SU-DHL-6 (cell line): Measurements from ENCODE around the gene ARHGAP26.

Experiments used
- H2AFZ ChIP-seq: fragments of 200-600 bp; sonication (generic); 2 replicates; pipeline ENCODE4 v1.6.1; 2014; ENCODE audit warnings: low read depth, mild to moderate bottlenecking, moderate library complexity, mixed read lengths, antibody characterized with exemption, low read length; ENCODE audit not compliant: severe bottlenecking
- H3F3A ChIP-seq: fragments of 200-600 bp; shearing (Covaris generic); 2 replicates; pipeline ENCODE4 v1.6.0; 2016; ENCODE audit warnings: antibody characterized with exemption, mild to moderate bottlenecking; ENCODE audit not compliant: insufficient read depth
- H3K27ac ChIP-seq: fragments of 200-600 bp; sonication (generic); 2 replicates; pipeline ENCODE4 v1.5.1; 2016; ENCODE audit warnings: low read depth, mild to moderate bottlenecking, low read length, moderate library complexity, mixed read lengths
- H3K27me3 ChIP-seq: fragments of 200-600 bp; sonication (generic), shearing (Covaris generic); 2 replicates; pipeline ENCODE4 v1.6.0; 2014; ENCODE audit warnings: mild to moderate bottlenecking, low read length
- H3K36me3 ChIP-seq: fragments of 200-600 bp; sonication (generic); 2 replicates; pipeline ENCODE4 v1.6.1; 2014; ENCODE audit warnings: mild to moderate bottlenecking, low read length, mixed read lengths
- H3K4me2 ChIP-seq: fragments of 300-600, 200-600 bp; shearing (Covaris generic), sonication (generic); 2 replicates; pipeline ENCODE4 v1.6.0; 2014; ENCODE audit warnings: low read length, low read depth, mild to moderate bottlenecking; ENCODE audit not compliant: poor library complexity, severe bottlenecking
- H3K4me3 ChIP-seq: fragments of 200-600 bp; sonication (generic); 2 replicates; pipeline ENCODE4 v1.5.1; 2014; ENCODE audit warnings: antibody characterized with exemption, low read length, mild to moderate bottlenecking, mixed read lengths; ENCODE audit not compliant: insufficient read depth, poor library complexity, severe bottlenecking
- H3K79me2 ChIP-seq: fragments of 200-600 bp; sonication (generic); 2 replicates; pipeline ENCODE4 v1.6.1; 2014; ENCODE audit warnings: mild to moderate bottlenecking, low read length, moderate library complexity; ENCODE audit not compliant: insufficient read depth
- H3K9ac ChIP-seq: fragments of 200-600 bp; sonication (generic); 2 replicates; pipeline ENCODE4 v1.7.0; 2014; ENCODE audit warnings: mild to moderate bottlenecking, low read length
- H3K9me2 ChIP-seq: fragments of 200-600 bp; sonication (generic); replicated peaks from 2 replicates; pipeline ENCODE4 v1.6.1; 2014; ENCODE audit warnings: low read length; ENCODE audit not compliant: insufficient read depth
- H3K9me3 ChIP-seq: fragments of 200-600 bp; sonication (generic); 2 replicates; pipeline ENCODE4 v1.6.1; 2014; ENCODE audit warnings: low read length, mixed read lengths; ENCODE audit not compliant: insufficient read depth
- H4K20me1 ChIP-seq: fragments of 200-600 bp; sonication (generic); 2 replicates; pipeline ENCODE4 v1.6.1; 2014; ENCODE audit warnings: low read depth, mild to moderate bottlenecking, antibody characterized with exemption, low read length, moderate library complexity, mixed read lengths
- EZH2phosphoT487 ChIP-seq: fragments of 200-600 bp; sonication (generic), shearing (Covaris generic); conservative IDR thresholded peaks from 2 replicates; pipeline ENCODE4 v1.6.1; 2018; ENCODE audit warnings: mild to moderate bottlenecking, antibody characterized with exemption, low read length, moderate library complexity, mixed read lengths
- TF ChIP-seq, protein P1 (sequence below): fragments of 200-600 bp; sonication (generic); IDR thresholded peaks from one replicate; pipeline ENCODE4 v1.5.1; 2017; ENCODE audit warnings: antibody characterized with exemption, mild to moderate bottlenecking, low read length, moderate library complexity; ENCODE audit not compliant: insufficient read depth, poor library complexity, severe bottlenecking

The ARHGAP26 gene

GRCh38 chr5:143062379-143062778, 292.2 kb downstream of the ARHGAP26 start:
- Histone ChIP-seq H3K27me3 (no peaks in the 10 kb centered on the region), H2AFZ (no peak overlapping the region), H3K4me3 (no peak overlapping the region), H3K79me2 (no peaks in the 10 kb centered on the region), H3K9me2 (no peaks in the 10 kb centered on the region), H3F3A (no peaks in the 10 kb centered on the region), H3K27ac (no peak overlapping the region), H3K4me2 (no peak overlapping the region), H3K9ac (no peak overlapping the region), H3K36me3 (no peaks in the 10 kb centered on the region), H4K20me1 (no peaks in the 10 kb centered on the region), H3K9me3 (no peaks in the 10 kb centered on the region)
- no peak for TF ChIP-seq EZH2phosphoT487
- TF ChIP-seq, protein P1, sequence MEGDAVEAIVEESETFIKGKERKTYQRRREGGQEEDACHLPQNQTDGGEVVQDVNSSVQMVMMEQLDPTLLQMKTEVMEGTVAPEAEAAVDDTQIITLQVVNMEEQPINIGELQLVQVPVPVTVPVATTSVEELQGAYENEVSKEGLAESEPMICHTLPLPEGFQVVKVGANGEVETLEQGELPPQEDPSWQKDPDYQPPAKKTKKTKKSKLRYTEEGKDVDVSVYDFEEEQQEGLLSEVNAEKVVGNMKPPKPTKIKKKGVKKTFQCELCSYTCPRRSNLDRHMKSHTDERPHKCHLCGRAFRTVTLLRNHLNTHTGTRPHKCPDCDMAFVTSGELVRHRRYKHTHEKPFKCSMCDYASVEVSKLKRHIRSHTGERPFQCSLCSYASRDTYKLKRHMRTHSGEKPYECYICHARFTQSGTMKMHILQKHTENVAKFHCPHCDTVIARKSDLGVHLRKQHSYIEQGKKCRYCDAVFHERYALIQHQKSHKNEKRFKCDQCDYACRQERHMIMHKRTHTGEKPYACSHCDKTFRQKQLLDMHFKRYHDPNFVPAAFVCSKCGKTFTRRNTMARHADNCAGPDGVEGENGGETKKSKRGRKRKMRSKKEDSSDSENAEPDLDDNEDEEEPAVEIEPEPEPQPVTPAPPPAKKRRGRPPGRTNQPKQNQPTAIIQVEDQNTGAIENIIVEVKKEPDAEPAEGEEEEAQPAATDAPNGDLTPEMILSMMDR = no peak

- no peak for TF ChIP-seq EZH2phosphoT487
- TF ChIP-seq, protein P1 = no peak
- Histone ChIP-seq H3F3A (no peaks in the 10 kb centered on the region), H3K9me2 (no peaks in the 10 kb centered on the region), H3K9me3 (no peaks in the 10 kb centered on the region), H3K79me2 (no peaks in the 10 kb centered on the region), H3K27me3 (no peaks in the 10 kb centered on the region), H3K36me3 (no peaks in the 10 kb centered on the region), H3K27ac (no peak overlapping the region), H4K20me1 (no peaks in the 10 kb centered on the region), H3K4me3 (no peak overlapping the region), H3K9ac (no peak overlapping the region), H3K4me2 (no peak overlapping the region), H2AFZ (no peak overlapping the region)
These were observed 293.2 kb downstream of the ARHGAP26 start for GRCh38 chr5:143063175-143063970.

DNA sequence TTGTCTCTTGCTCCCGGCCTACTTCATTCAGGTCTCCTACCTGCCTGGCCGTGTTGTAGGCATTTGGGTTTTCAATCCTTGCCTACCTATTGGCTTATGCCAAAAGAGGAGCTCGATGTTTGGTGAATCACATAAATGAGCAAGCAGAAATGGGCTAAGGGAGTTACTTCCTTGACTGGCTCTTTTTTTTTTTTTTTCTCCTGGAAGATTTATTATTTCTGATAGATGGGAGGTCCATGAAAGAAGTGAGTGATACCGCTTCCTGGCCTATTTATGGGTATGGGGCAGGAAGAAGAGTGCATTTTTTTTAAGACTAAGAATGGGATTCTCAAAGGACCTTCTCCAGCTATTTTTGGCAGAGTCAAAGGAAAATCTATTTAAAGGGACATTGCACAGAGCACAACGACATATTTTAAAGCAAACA, 294.1 kb downstream of the ARHGAP26 start:
- Histone ChIP-seq H3K4me2 (no peak overlapping the region), H3K4me3 (no peak overlapping the region), H3K27ac (no peak overlapping the region), H3K9me2 (no peaks in the 10 kb centered on the region), H3K9ac (no peak overlapping the region), H3K36me3 (no peaks in the 10 kb centered on the region), H3K9me3 (no peaks in the 10 kb centered on the region), H2AFZ (no peak overlapping the region), H3K79me2 (no peaks in the 10 kb centered on the region), H4K20me1 (no peaks in the 10 kb centered on the region), H3K27me3 (no peaks in the 10 kb centered on the region), H3F3A (no peaks in the 10 kb centered on the region)
- no peak for TF ChIP-seq EZH2phosphoT487
- TF ChIP-seq, protein P1 = no peak
